DMS114 treated with DMSO at 0.1 percent for 48 hours (cell line): ENCODE results near the gene MAPK12.
"Not testable (repeated sequence)": the region's sequence is repeated elsewhere in the genome, so short reads cannot be mapped to it uniquely, and the experiment has no call there.

ENCODE experiments used
- DNase-seq: peaks from one replicate; lab custom pipeline; 2025; ENCODE audit not compliant: unreplicated experiment; lab: John Stamatoyannopoulos, UW

MAPK12 gene

DNA sequence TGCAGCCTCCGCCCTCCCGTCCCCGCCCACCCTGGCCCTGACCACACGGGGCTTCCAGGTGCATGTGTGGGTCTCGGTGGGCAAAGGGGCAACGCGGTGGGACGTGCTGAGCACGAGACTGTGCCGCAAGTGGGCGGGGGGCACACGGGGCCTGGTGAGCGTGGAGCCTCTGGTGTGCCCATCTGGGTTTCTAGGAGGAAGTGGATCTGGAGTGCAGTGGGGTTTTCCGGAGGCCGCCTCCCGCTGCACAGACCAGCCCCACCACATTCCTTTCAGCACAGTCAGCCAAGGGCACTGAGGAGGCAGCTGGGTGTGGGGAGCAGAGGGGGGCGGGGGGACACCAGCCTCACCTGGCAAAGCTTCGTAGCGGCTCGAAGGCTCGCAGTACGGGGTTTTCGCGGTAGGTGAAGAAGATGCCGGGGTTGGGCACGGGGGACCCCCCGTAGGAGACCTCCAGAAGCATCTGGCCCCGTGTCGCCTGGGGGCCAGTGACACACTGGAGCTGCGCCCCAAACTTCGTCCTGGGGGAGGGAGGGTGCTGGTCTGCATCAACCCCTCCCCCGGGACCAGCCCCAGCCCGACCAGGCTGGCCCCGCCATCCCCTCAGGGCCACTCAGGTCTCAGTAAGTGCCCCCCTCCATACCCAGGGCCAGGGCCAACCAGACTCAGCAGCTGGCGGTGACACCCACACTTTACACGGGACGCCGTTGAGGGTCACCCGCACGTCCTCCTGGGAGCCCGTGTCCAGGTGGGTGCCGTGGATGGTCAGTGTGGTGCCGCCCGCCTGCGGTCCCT is 21.1 kb upstream of the MAPK12 start:
- DNase-seq = no peak

DNA sequence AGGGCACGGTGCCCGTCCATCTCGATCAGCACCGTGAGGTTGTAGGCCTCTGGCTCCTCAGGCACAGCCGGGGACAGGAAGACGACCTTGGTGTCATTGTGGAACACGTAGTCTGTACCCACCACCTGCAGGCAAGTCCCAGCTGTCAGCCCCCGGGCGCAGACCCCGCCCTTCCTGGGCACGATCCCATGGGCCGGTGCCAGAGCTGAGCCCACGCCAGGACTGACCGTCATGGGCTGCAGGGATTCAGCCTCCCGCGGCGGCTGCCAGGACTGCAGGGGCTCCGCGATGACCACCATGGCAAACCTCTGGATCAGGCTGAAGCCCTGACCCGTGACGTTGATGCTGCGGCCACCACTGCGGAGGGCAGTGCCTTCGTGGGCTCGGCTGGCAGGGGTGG is 20.5 kb upstream of the MAPK12 start:
- DNase-seq = no peak

DNA sequence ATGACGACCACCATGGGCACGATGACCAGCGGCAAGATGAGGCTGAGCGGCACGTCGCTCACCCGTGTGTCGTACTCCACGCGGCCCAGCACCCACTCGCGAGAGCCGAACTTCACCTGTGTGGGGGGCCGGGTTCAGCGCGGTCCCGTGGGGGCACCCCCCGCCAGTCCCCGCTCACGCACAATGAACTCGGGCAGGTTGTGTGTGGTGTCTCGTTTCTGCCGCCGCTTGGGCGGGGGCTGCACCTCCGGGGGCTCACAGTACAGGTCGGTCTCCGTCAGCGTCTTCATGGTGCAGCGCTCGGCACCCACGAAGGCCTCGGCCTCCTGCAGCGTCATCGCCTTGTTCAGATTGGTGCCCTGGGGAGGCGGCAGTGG is 19.9 kb upstream of the MAPK12 start:
- no peak for DNase-seq

DNA sequence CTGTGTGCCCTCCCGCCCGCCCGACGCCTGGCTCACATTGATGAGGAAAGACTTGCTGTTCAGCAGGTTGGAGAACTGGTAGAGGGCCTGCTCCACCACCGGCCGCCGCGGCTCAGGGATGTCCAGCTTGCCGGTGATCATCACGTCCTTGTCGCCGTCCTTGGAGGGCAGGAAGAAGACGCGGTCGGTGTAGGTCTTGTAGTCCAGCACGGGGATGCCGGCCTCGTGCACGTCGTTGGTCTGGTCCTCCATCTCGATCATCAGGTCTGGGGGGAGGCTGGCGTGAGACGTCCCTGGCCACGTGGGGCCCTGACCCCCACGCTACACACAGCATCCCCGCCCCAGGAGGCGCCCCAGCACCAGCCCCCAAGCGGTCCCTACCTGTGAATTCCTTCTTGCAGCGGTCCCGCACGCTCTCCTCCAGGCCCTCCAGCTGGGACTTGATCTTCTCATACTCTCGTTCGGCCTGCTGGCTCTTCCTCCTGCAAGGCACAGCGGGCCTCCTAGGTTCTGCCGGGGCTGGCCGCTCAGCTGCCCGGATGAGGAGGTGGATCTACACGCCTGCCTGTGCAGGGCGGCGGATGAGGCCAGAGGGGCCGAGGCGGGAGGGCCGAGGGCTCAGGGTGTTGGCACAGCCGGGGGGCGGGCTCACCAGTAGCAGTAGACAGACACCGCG is 19.4 kb upstream of the MAPK12 start:
- DNase-seq = no peak

DNA sequence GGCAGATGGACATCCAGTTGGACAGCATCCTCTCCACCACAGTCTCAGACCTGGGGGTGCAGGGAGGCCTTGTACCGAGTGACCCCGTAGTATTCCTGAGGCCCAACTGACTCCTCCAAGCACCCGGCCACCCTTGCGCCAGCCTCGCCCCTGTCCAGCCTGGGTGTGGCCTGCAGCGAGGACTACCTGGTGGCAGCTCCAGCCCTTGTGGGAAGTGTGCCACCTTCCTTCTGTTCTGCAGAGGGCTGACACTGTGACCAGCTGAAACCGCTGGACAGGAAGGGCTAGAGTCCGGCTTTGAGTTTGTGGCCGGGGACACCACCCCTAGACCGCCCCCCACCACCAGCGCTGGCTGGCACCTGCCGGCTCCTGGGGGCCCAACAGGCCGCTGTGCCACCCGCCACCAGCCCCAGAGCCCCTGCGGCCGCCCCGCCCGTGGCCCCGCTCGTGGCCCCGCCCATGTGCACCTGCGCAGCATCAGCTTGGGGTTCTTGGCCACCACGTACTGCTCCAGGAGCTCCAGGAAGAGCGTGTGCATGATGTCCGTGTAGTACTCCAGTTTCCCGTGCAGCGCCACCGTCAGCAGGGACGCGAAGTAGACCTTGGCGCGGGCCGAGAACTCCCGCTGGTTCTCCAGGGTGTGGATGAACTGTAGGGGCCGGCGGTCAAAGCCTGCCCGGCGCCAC is 18.7 kb upstream of the MAPK12 start:
- no peak for DNase-seq

DNA sequence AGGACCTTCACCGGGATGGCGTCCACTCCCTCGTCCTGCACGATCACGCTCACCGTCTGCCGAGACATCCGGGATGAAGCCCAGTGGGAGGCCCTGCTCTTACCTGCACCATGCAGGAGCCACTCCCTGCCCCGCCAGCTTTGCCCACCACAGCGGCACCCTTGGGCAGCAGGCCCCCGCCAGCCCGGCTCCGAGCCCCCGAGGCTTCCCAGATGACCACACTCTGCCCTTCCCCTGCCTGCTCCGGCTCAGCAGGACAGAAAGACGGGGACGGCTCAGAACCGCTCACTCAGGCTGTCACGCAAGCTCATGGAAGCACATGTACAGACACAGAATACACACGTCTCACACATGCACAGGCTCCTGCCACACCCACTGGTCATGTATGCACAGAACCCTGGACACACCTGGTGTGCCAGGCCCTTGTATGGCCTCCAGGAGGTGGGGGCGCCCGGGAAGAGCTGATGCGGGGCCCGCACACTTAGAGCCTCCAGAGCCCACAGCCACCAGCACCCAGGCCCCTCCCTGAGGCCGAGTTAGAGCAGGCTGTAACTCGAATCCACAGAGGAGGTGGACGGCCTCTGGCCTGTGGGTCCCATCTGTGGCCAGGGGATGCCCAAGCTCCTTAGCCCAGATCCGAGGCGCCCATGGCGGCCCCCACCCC is 17.6 kb upstream of the MAPK12 start:
- no peak for DNase-seq

DNA sequence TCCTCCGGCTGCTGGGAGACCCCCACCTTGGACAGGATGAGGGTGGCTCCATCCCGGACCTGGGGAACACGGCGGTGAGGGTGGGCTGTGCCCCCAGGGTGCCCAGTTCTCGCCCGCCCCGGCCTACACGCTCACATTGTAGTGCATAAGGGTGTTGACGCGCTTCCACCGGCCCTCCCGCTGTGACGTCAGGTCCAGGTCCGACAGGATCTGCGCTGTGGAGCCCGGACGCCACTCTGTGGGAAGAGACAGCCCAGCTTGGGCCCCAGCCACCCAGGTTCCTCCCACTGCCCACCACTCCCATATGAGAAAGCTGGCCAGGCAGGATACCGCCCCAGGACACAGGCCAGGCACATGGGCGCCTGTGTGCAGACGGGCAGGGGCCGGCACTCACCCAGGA is 17.0 kb upstream of the MAPK12 start:
- no peak for DNase-seq

DNA sequence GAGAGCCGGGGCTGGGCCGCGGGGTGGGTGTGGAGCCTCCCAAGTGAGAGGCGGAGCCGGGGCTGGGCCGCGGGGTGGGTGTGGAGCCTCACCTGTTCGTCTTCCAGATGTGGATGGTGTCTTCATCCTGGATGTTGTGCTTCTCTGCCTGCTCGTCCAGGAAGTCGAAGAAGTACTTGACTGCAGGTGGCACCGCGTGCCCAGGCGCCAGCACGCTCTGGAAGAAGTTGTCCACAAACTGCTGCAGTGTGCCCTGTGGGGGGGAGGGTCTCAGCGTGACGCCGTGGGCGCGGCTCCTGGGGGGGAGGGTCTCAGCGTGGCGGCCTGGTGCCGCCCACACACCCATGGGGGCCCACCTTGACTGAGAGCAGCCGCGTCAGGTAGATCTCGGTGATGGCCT is 16.3 kb upstream of the MAPK12 start:
- no peak for DNase-seq

DNA sequence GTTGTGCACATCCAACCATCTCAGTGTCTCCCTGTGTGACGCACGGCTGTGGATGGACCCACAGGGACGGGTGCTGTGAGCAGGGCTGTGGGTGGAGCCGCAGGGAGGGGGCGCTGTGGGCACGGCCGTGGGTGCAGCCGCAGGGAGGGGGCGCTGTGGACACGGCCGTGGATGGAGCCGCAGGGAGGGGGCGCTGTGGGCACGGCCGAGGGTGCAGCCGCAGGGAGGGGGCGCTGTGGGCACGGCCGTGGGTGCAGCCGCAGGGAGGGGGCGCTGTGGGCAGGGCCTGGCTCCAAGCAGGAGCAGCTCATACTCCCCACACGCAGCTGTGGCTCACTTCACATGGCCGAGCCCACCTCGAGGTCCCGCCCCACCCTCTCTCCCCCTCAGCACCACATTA is 14.7 kb upstream of the MAPK12 start:
- no peak for DNase-seq

DNA sequence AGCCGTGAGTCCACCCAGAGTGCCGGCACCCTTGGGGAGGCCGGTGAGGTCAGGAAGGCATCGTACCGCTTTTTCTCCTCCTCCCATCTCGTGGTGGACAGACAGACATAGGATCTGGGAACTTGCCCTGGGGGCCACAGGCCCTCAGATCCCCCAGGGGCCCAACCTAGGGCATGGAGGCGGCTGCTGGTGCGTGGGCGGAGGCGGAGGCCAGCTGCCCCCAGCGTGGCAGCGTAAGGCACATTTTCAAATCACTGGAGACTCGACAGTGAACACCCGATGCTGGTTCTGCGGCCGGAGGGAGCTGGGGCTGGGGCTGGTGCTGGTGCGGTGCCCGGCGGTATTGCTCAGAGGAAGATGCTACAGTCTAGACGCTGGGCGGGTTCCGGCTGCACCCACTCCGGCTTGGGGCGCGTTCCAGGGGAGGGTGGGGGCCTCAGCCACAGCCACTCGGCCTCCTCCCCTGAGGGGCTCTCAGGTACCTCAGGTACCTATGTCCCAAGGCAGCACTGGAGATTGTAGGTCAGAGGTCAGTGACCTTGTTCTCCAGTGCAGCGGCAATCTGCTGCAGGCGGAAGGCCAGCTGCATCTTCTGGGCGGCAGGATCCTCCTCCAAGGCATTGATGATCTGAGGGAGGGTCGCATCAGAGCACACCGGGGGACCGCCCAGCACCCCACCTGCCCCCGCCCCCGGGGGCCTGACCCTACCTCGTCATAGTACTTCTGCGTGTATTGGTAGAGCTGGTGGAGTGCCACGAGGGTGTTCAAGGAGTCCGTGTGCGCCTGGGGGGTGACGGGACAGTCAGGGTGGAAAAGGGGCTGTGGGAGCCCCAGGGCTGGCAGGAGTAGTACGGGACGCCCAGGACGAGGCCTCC is 13.9 kb upstream of the MAPK12 start:
- no peak for DNase-seq

DNA sequence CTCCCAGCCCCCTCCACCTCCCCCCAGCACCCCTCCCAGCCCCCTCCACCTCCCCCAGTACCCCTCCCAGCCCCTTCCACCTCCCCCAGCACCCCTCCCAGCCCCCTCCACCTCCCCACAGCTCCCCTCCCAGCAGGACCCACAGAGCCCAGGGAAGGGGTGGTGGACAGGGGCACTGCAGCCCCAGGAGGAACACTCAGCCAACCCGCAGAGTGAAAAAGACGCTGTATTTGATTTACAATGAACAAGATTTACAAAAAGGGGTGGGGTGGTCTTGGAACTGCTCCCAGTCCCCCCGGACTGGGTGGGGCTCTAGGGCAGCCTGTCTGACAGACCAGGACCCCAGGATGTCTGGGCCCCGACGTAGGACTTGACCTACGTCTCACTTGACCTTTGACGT is 13.3 kb upstream of the MAPK12 start:
- no peak for DNase-seq

DNA sequence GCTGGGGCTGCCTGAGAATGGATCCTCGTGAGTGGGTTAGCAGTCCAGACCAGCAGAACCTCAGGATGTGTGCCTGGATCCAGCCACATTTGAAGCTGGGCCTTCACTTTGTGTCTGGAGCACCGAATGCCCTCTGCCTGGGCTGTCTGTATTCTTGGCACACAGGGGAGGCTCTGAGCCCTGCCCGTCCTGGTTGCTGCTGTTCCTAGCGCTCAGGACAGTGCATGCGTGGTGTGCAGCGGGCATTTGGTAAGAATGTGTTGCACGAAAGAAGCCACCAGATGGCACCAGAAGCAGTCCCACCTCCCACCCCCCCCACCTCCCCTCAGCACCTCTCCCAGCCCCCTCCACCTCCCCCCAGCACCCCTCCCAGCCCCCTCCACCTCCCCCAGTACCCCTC is 12.8 kb upstream of the MAPK12 start:
- DNase-seq = peak; percentile 73

DNA sequence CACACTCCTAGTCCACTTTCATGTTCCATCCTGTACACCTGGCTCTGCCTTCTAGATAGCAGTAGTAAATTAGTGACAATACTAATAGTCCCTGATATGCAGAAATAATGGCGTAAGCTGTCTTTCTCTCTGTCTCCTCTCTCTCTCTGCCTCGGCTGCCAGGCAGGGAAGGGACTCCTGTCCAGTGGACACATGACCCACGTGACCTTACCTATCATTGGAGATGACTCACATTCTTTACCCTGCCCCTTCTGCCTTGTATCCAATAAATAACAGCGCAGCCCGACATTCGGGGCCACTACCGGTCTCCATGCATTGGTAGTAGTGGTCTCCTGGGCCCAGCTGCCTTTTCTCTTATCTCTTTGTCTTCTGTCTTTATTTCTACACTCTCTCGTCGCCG is 12.3 kb upstream of the MAPK12 start:
- DNase-seq = not testable (repeated sequence)

DNA sequence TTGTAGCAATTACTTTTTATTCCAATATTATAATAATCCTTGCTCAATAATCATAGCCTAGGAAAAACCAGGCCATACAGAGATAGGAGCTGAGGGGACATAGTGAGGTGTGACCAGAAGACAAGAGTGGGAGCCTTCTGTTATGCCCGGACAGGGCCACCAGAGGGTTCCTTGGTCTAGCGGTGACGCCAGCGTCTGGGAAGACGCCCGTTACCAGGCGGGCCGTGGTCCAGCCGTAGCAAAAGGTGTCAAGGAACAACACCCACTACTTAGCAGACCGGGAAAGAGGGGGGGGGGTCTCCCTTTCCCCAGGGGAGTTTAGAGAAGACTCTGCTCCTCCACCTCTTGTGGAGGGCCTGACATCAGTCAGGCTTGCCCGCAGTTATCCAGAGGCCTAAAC is 11.9 kb upstream of the MAPK12 start:
- DNase-seq = not testable (repeated sequence)

DNA sequence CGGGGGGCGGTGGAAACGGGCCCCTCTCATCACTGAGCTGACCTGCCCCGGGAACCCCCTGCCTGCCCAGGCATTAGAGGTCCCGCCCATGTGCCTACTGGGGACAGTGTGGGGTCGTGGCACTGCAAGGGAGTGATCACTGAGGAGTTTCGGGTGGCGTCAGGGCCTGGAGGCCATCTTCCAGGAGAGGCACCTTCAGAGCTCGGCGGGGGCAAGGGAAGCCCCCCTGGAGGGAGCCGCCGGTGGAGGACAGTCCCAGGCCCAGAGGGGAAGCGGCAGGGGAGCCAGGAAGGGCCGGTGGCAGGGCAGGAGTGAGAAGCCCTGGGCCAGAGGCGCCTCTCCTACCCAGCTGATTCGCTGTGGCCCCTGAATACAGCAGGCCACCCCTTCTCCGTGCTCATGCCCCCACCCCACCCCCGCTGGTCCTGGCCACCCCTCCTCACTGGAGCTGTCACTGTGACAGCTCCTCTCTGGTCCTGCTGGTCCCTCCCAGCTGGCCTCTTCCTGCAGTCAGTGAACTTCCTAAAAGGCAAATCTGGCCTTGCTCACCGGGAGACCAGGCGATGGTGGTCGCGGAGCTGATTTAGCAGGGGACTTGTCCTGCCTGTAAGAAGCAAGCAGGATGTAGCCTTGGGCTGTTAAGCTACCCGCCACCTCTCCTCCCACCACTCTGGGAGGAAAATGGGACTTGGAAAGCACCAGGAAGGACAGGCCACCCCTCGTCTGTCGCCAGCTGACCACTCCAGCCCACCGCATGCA is 10.7 kb upstream of the MAPK12 start:
- no peak for DNase-seq

DNA sequence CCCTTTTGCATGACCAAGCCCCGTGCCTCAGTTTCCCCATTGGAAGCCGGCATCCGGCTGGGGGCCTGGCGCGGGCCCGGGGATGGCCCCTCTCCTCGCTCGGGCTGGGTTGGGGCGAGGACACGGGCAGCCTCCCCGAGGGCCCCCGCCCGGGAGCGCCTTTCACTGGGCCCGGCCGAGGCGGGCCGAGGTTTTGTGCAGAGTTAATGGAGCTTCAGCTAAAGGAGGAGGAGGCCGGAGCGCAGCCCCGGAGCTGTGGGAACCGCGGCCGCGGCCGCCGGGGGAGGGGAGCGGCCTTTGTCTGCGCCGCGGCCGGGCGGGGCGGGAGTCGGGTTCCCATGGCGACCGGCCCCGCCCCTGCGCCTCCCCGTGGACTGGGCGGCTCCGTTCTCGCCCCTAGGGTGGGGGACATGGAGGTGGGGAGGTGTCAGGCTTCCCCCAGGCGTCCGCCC is 10.1 kb upstream of the MAPK12 start:
- peak; percentile 27 for DNase-seq

DNA sequence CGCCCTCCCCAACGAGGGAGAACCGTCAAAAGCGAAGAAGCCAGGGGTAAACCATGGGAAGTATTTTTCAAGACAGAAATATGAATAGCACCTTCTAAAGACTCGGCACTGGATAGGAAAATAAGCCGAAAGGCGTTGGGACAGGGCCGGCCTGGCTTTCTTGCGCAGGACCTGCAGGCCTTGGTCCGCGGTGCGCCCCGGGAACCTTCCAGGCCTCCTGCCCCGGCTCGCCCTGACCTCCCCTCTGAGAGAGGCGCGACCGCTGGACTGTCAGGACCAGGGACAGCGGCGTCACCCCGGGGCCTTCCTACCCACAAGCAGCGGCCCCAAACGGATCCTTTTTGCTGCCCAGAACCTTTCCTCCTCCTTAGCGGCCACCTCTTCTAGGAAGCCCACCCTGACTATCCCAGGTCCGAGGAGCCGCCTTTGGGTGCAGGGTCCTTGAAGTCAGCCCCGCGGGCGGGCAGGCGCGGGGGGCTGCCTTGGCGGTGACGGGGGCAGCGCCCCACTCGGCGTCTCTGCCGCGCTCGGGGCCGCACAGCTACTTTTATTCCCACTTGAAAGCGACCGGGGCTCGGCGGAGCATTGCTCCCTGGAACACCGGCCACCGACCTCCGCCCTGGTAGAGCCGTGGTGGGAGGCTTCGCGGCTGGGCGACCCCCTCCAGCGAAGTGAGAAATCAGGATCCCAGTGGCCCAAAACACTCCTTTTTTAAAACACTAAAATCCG is 9.3 kb upstream of the MAPK12 start:
- DNase-seq = no peak

DNA sequence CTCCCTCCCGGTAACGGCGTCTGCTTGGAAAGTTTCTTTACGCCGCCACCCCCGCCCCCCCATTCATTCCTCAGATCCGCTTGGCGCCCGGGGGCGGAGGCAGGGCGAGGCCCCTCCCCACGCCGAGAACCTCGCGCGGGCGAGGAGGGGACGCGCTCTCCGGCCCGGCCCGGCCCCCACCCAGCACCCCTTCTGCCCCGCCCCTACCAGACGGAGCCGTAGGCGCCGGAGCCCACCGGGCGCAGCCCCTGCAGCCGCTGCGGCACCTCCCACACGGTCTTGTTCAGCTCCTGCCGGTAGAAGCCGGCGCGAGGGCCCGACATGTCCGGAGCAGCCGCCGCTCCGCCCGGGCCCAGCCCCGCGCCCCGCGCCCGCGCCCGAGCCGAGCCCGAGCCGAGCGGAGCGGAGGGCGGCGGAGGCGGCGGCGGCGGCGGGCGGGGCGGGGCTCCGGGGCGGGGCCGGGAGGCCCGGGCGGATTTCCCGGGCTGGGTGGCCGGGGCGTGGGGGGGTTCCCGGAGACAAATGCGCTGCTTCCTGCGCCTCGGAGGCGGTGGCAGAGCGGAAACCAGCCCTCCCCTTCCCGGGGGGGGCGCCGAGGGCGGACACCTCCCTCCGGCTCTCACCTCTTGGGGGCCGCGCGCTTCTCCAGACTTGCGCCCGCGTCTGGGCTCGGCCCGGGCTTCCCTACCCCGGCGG is 8.6 kb upstream of the MAPK12 start, which contains the start of gene MAPK11:
TSS of gene MAPK11 (minus strand) at position 411 of the 696 bp plus-strand sequence. CDS start at position 323, 88 bp downstream.
- peak; percentile 15 for DNase-seq
